Activated T-cell treated with anti-CD3 and anti-CD28 coated beads for 48 hours (primary cell): ENCODE results near the gene NUP155.
"Not testable (repeated sequence)": the region's sequence is repeated elsewhere in the genome, so short reads cannot be mapped to it uniquely, and the experiment has no call there.

Experiments
- DNase-seq: peaks from one replicate; pipeline ENCODE4 v3.0.0-alpha.2; 2020; ENCODE audit warnings: low read depth

Gene NUP155

GRCh38 chr5:37370864-37371726 lies at the start of gene NUP155:
Gene NUP155 (minus strand): TSS chr5:37371106. CDS start chr5:37370977, 129 bp downstream.
- peak; percentile 85 for DNase-seq

- DNase-seq = no peak
Observed at GRCh38 chr5:37417347-37417746, 46.4 kb upstream of the NUP155 start.

DNA sequence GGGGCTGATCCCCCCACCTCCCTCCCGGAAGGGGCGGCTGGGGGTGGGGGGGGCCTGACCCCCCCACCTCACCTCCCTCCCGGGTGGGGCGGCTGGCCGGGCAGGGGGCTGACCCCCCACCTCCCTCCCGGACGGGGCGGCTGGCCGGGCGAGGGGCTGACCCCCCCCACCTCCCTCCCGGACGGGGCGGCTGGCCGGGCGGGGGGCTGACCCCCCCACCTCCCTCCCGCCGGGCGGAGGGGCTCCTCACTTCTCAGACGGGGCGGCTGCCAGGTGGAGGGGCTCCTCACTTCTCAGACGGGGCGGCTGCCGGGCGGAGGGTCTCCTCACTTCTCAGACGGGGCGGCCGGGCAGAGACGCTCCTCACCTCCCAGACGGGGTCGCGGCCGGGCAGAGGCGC lies 44.5 kb upstream of the NUP155 start:
- not testable (repeated sequence) for DNase-seq

GRCh38 chr5:37412515-37412914 lies 41.6 kb upstream of the NUP155 start:
- DNase-seq = no peak

- DNase-seq = no peak
Observed at GRCh38 chr5:37400501-37400900, 29.6 kb upstream of the NUP155 start.

- DNase-seq = no peak
Observed at GRCh38 chr5:37396352-37396751, 25.4 kb upstream of the NUP155 start.

DNA sequence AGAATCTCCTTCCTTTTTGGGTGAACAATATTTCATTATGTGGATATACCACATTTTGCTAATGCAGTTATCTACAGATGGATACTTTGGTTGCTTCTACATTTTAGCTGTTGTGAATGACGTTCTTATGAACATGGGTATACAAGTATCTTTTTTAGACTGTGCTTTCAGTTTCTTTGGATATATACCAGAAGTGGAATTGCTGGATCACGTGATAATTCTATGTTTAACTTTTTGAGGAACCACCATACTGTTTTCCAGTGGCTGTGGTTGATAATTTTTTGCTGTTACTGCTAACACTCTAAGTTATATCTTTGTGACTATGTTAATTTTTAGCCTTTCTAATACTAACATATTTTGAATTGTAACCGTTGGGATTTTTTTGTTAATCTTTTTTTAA lies 20.7 kb upstream of the NUP155 start:
- DNase-seq = no peak

- peak; percentile 81 for DNase-seq
Observed at GRCh38 chr5:37379100-37379628, 8.3 kb upstream of the NUP155 start, which contains the start of gene WDR70. Gene WDR70 (plus strand): TSS chr5:37379318. CDS start chr5:37379368, 50 bp downstream.

GRCh38 chr5:37378066-37378465 lies 7.2 kb upstream of the NUP155 start:
- not testable (repeated sequence) for DNase-seq

DNA sequence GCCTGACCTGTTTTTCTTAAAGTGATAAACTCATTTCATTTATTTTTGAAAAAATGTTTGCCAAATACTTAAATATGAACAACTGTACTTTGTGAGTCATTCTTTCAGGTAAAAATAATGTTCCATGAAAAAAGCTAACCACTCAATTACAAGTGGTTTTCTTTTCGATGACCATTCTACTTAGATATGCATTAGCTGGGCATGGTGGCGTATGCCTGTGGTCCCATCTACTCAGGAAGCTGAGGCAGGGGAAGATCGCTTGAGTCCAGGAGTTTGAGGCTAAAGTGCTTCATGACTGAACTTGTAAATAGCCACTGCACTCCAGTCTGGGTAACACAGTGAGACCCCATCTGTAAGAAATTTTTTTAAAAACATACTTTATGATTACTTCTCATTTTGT lies 4.2 kb upstream of the NUP155 start:
- no peak for DNase-seq

DNA sequence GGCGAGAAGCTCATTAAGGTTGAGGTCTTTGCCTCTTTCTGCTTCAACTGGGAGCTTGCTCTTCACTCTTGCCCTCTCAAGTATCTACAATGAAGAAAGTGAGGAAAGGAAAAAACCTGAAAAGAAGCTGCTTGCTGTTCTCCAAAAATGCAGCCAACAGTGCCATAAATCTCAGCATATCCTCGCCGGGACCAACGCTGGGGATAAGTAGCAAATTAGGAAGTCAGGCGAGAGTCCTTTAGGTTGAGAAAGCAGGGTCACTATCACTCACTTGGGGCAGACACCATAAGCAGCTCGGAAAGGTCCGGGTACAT lies 399 bp downstream of the NUP155 start:
- no peak for DNase-seq

- no peak for DNase-seq
Observed at GRCh38 chr5:37355161-37355560, 15.7 kb downstream of the NUP155 start.

GRCh38 chr5:37342741-37343140 lies 28.2 kb downstream of the NUP155 start:
- DNase-seq = not testable (repeated sequence)

GRCh38 chr5:37334754-37335153 lies 36.2 kb downstream of the NUP155 start:
- not testable (repeated sequence) for DNase-seq

DNA sequence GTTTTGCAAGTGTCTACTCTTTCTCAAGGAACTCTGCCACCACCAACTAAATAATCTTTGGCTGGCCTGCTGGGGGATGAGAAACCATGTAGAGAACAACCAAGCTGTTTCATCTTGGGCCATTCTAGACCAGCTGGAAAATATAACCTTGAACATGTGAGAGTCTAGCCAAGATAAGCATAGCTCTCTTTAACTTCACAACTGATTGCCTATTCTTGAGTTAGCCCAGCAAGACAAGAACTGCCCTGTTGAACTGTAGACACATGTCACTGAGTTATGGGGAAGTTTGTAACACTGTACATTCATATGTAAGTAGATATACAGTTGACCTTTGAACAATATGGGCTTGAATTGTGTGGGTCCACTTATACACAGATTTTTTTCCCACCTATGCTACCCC lies 44.4 kb downstream of the NUP155 start:
- no peak for DNase-seq

GRCh38 chr5:37323607-37324006 lies 47.3 kb downstream of the NUP155 start:
- DNase-seq = no peak

GRCh38 chr5:37319037-37319782 lies 51.7 kb downstream of the NUP155 start:
- no peak for DNase-seq

GRCh38 chr5:37316027-37316426 lies 54.9 kb downstream of the NUP155 start:
- no peak for DNase-seq

- no peak for DNase-seq
Observed at GRCh38 chr5:37310360-37310759, 60.5 kb downstream of the NUP155 start.

- no peak for DNase-seq
Observed at GRCh38 chr5:37308793-37309192, 62.1 kb downstream of the NUP155 start.

GRCh38 chr5:37304888-37305287 lies 66.0 kb downstream of the NUP155 start:
- no peak for DNase-seq

- not testable (repeated sequence) for DNase-seq
Observed at GRCh38 chr5:37296313-37296712, 74.6 kb downstream of the NUP155 start.

DNA sequence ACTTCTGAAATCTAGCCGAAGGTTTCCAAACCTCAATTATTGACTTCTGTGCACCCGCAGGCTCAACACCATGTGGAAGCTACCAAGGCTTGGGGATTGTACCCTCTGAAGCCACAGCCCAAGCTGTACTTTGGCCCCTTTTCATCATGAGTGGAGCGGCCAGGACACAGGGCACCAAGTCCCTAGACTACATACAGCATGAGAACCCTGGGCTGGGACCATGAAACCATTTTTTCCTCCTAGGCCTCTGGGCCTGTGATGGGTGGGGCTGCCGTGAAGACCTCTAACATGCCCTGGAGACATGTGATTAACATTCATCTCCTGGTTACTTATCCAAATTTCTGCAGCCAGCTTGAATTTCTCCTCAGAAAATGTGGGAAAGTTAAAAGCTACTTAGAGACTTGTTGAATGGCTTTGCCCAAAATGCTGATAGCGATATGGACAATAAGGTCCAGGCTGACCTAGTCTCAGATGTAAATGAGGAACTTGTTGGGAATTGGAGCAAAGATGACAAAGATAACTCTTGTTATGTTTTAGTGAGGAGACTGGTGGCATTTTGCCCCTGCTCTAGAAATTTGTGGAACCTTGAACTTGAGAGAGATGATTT lies 87.6 kb downstream of the NUP155 start:
- no peak for DNase-seq
